ENCODE results near the gene EPB41L1.

EPB41L1 gene

GRCh38 chr20:36270744-36271638 is 116.5 kb downstream of the EPB41L1 start:
- H4K20me1 ChIP-seq (ENCODE audit: insufficient read depth, low read length): no peaks in the 10 kb centered on the region
- H3K9me3 ChIP-seq (ENCODE audit: insufficient read depth, low read length): no peaks in the 10 kb centered on the region
- no peaks in the 10 kb centered on the region for H3K27me3 ChIP-seq (ENCODE audit: low read depth, low read length)
- H3K4me1 ChIP-seq (ENCODE audit: low read length): no peaks in the 10 kb centered on the region
- H3K4me3 ChIP-seq (ENCODE audit: low read length): no peak overlapping the region
- no peaks in the 10 kb centered on the region for H3K79me2 ChIP-seq (ENCODE audit: low read length)
- H3K36me3 ChIP-seq (replicated peaks; ENCODE audit: low read depth, low read length): no peaks in the 10 kb centered on the region
- TF ChIP-seq CTCF (IDR thresholded peaks at IDR 0.05; ENCODE audit: low read depth, low read length) (no peak), EZH2phosphoT487 (IDR thresholded peaks at IDR 0.05; ENCODE audit: low read depth) (no peak)
- H2AFZ ChIP-seq (ENCODE audit: low read depth, low read length): no peak overlapping the region
- H3K27ac ChIP-seq (ENCODE audit: low read length): no peak overlapping the region
- no peak overlapping the region for H3K4me2 ChIP-seq (ENCODE audit: low read length)
- no peak overlapping the region for H3K9ac ChIP-seq (ENCODE audit: low read length)

GRCh38 chr20:36271639-36272546 is 117.4 kb downstream of the EPB41L1 start:
- no peak overlapping the region for H3K27ac ChIP-seq (ENCODE audit: low read length)
- H3K27me3 ChIP-seq (ENCODE audit: low read depth, low read length): no peaks in the 10 kb centered on the region
- no peaks in the 10 kb centered on the region for H3K4me1 ChIP-seq (ENCODE audit: low read length)
- no peak overlapping the region for H3K4me3 ChIP-seq (ENCODE audit: low read length)
- no peak overlapping the region for H3K9ac ChIP-seq (ENCODE audit: low read length)
- no peak overlapping the region for H2AFZ ChIP-seq (ENCODE audit: low read depth, low read length)
- TF ChIP-seq CTCF (IDR thresholded peaks at IDR 0.05; ENCODE audit: low read depth, low read length) (no peak), EZH2phosphoT487 (IDR thresholded peaks at IDR 0.05; ENCODE audit: low read depth) (no peak)
- H3K36me3 ChIP-seq (replicated peaks; ENCODE audit: low read depth, low read length): no peaks in the 10 kb centered on the region
- no peak overlapping the region for H3K4me2 ChIP-seq (ENCODE audit: low read length)
- H3K79me2 ChIP-seq (ENCODE audit: low read length): no peaks in the 10 kb centered on the region
- no peaks in the 10 kb centered on the region for H3K9me3 ChIP-seq (ENCODE audit: insufficient read depth, low read length)
- no peaks in the 10 kb centered on the region for H4K20me1 ChIP-seq (ENCODE audit: insufficient read depth, low read length)

GRCh38 chr20:36272547-36273220 is 118.1 kb downstream of the EPB41L1 start:
- Histone ChIP-seq H3K9me3 (ENCODE audit: insufficient read depth, low read length) (no peaks in the 10 kb centered on the region), H2AFZ (ENCODE audit: low read depth, low read length) (no peak overlapping the region), H3K27me3 (ENCODE audit: low read depth, low read length) (no peaks in the 10 kb centered on the region), H3K36me3 (replicated peaks; ENCODE audit: low read depth, low read length) (no peaks in the 10 kb centered on the region), H3K27ac (ENCODE audit: low read length) (no peak overlapping the region), H3K4me3 (ENCODE audit: low read length) (no peak overlapping the region), H4K20me1 (ENCODE audit: insufficient read depth, low read length) (no peaks in the 10 kb centered on the region), H3K79me2 (ENCODE audit: low read length) (no peaks in the 10 kb centered on the region), H3K9ac (ENCODE audit: low read length) (no peak overlapping the region), H3K4me1 (ENCODE audit: low read length) (no peaks in the 10 kb centered on the region), H3K4me2 (ENCODE audit: low read length) (no peak overlapping the region)
- TF ChIP-seq EZH2phosphoT487 (IDR thresholded peaks at IDR 0.05; ENCODE audit: low read depth): no peak
- TF ChIP-seq CTCF (IDR thresholded peaks at IDR 0.05; ENCODE audit: low read depth, low read length): no peak

All from OCI-LY3 (cell line).